Measurements from ENCODE around the gene INTS15.

Gene INTS15

DNA sequence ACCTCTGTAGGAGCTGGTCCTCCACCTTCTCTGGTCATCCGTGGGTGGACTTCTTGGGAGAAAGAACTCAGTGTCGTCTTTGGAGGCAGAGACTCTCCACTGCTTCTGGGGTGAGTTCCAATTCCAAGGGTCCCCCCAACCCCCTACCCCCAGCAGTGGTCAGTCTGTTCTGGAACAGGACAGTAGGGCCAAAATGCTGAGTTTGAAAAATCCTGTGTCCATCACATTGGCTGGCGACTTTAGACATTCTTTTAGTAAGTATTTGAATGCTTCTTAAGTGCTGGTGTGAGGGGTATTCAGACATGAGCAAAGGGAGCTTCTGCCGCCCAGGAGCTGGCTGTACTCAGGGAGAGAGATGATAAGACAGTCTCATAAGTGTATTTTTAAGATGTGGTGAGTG lies 49.2 kb downstream of the INTS15 start:
- in situ Hi-C loops (cut with HindIII; ENCODE audit: low sequenced_read_pairs), result no loop called here

DNA sequence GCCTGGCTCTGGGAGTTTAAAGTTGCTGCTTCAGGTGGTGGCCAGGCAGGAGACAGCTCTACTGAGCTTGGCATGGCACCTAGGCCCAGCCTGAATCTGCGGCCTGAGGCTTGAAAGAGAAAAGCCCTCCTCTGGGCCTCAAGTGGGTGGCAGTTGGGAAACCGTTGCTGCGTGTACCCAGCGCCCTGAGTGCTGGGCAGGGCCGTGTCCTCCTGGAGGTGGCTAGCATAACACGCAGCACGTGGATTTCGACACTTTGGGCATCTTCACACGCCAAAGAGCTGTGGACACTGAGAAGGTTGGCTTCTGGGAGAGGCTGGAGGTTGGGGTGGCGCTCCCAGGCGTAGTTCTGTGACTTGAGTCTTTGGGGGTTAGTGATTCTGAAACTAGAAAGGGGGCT lies 49.8 kb downstream of the INTS15 start:
- in situ Hi-C loops (cut with HindIII; ENCODE audit: low sequenced_read_pairs), result no loop called here

DNA sequence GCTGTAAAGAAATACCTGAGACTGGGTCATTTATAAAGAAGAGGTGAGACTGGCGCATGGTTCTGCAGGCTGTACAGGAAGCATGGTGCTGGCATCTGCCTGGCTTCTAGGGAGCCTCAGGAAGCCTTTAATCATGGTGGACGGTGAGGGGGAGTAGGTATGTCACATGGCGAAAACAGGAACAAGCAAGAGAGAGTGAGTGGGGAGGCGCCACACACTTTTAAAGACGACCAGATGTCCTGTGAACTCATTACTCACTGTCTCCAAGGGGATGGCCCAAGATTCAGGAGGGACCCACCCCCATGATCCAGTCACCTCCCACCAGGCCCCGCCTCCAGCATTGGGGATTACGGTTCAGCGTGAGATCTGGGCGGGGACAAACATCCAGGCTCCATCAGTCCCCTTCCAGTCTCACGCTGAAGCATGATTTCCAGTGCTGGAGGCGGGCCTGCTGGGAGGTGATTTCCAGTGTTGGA lies 50.5 kb downstream of the INTS15 start:
- in situ Hi-C loops (cut with HindIII; ENCODE audit: low sequenced_read_pairs), result no loop called here

DNA sequence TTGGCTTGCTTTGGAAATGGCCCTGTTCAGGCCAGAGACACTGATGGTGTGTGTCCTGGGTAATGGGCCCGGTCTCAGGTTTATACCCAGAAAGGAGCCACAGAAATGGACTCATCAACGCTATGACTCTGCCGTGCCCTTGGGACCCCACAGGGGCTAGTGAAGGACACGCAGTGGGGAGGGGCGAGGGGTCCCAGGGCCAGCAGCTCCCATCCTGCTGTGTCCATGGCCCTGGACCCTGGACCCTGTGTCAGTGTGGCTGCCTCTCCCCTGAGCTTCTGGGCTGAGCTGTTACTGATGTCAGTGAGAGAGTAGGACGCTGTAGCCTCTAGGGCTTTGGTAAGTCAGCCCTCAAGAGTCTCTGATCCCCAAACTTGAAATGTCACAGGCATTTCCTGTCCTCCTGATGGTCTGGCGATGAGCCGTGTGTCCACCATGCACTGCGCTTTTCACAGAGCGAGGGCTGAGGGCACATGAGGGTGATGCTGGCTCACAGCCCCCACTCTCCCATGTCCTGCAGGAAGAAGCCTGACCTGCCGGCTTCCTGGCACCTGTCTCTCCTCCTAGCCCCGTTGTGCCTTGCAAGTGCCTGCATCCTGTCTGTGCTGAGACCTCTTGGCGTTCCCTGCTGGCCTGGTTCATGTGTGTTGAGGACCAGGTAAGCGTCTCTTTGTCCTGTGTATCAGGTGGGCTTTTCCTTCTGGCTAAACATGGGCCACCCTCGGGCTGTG lies 51.6 kb downstream of the INTS15 start:
- in situ Hi-C loops (cut with HindIII; ENCODE audit: low sequenced_read_pairs), result no loop called here

DNA sequence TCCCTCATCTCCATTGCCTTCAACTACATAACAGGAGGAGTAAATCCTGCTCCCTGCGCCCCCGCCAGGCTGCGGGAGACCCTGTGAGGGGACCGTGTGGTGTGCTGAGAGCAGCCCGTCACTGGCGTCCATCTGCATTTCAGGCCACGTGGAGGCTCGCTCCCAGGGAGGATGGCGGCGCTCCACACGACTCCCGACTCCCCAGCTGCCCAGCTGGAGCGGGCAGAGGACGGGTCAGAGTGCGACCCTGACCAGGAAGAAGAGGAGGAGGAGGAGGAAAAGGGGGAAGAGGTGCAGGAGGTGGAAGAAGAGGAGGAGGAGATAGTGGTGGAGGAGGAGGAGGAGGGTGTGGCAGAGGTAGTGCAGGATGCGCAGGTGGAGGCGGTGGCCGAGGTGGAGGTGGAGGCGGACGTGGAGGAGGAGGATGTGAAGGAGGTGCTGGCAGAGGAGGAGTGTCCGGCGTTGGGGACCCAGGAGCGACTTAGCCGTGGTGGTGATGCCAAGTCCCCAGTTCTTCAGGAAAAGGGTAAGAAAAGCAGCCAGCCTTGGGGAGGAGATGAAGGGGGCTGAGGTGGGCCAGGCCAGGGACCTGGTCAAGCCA lies 52.5 kb downstream of the INTS15 start:
- in situ Hi-C loops (cut with HindIII; ENCODE audit: low sequenced_read_pairs), result no loop called here

DNA sequence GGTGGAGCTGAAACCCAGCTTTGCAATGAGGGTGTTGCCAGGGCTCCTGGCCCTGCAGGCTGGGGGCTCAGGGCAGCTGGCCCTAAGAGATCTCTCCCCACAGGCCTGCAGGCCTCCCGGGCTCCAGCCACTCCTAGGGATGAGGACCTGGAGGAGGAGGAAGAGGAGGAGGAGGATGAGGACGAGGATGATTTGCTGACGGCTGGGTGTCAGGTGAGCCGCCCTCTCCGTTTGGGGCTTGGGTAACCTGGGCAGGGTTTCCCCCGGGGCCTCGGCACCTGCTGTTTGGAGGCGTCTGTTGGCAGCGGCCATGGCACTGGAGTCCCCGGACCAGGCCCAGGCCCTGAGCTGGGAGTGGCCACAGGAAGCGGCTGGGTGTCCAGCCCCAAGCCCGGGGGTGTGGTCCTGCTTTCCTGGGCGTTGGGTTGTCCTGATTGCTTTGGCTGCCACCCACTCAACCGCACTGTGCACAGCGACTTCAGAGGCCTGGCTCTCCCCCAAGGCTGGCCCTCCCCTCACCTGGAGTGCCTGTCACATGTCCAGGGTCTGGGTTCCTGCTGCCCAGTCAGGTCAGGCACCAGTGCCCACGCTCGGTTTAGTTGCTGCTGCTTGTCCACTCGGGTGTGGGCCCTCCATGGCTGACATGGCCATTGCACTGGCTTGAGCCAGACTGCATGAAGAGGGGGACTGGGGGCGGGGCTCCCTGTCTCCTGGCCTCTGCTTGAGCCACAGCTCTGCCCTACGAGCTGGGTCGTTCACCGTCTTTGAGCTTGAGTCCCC lies 53.2 kb downstream of the INTS15 start:
- in situ Hi-C loops (cut with HindIII; ENCODE audit: low sequenced_read_pairs), result no loop called here

DNA sequence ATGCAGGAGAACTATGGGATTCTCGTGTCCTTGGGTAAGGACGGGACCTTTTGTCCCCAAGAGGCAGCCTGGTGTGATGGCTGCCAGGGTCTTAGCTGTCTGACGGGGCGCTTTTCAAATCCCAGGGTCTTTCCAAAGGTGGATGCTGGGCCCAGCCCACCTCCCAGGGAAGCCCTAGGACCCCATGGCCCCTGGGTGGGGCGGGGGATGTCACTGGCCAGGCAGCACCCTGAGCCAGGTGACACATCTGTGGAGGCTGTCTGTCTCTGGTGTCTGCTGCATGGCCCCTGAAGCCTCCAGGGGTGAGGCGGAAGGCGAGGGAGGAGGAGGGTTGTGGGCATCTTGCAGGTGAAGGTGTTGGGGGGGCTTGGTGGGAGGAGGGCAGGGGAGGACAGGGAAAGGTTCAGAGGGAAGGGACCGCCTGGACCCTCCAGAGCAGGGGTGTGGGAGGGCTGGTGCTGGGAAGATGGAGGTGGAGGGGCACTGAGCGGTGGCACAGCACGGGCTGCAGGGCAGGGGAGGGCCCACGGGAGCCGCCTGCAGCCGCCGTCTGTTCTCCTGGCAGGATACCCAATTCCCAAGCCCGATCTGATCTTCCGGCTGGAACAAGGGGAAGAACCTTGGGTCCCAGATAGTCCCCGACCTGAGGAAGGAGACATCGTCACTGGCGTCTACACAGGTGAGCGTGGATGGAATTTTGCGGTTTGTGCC lies 54.2 kb downstream of the INTS15 start:
- in situ Hi-C loops (cut with HindIII; ENCODE audit: low sequenced_read_pairs), result no loop called here

DNA sequence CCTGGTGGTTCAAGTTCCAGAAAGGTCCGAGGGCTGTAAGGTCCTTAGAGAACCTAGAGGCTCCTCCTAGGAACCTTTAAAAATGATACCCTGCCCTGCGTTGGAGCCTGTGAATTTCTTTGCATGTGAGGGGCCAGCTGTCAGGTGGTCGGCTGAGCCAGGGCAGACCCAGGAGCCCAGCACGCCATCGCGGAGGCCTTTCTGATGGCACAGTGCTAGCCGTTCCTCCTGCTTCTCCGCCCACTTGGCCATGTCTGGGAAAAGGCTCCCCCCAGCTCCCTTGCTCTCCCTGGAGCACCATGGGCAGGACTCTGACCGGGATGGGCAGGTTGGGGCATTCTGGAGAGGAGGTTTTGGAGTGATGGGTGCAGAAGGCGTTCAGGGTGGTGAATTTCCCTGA lies 54.9 kb downstream of the INTS15 start:
- in situ Hi-C loops (cut with HindIII; ENCODE audit: low sequenced_read_pairs), result no loop called here

DNA sequence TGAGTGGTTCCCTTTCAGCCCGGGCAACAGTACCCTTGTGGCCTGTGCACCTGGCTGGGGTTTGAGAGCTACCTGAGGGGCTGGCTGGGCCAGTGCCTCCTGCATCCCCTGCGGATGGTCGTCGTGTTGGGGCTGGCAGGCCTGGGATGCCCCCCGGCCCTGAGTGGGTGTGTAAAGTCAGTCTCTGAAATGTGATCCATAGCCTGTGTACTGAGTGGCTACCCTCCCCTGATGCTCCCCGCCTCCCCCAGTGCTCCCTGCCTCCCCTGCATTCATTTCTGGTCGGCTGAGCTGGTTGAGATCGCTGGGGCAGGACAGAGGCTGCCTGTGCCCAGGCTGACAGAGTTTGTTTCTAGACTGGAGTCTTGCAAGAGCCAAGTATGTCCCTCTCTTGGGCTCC lies 56.6 kb downstream of the INTS15 start:
- in situ Hi-C loops (cut with HindIII; ENCODE audit: low sequenced_read_pairs), result no loop called here

DNA sequence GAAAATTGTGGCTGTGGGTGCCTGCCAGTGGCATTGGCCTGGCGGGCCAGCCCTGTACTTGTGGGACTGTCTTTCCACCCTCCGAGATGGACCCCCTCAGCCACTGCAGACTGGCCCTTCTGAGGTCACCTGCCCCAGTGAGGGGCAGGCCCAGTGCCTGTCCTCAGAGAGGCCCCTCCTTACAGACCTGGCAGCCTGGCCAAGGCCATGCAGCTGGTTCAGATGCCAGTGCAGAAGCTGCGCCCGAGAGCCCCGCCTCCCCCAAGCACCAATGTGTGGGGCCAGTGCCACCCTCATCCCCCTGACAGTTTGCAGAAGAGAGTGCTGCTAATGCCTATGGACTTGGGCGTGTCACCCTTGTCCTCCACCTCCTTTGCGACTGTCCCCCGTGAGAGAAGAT lies 57.3 kb downstream of the INTS15 start:
- in situ Hi-C loops (cut with HindIII; ENCODE audit: low sequenced_read_pairs), result no loop called here

DNA sequence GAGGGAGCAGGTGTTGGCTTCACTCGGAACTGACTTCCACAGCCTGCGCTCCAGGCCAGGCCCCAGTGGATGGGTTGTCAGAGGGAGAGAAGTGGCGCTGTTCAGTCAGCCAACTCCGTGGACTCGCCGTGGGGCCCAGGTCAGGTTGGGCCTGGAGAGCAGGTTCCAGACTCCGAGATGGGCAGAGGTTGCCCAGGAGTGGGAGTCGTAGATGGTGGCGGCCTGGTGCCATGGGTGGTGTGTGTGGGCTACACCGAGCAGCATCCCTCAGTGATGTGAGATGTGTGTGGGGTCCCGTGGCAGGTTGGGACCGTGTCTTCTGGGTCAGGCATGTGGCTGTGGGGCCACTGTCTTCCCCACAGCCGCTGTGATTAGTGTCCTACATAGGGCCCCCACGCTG lies 57.7 kb downstream of the INTS15 start:
- in situ Hi-C loops (cut with HindIII; ENCODE audit: low sequenced_read_pairs), result no loop called here

DNA sequence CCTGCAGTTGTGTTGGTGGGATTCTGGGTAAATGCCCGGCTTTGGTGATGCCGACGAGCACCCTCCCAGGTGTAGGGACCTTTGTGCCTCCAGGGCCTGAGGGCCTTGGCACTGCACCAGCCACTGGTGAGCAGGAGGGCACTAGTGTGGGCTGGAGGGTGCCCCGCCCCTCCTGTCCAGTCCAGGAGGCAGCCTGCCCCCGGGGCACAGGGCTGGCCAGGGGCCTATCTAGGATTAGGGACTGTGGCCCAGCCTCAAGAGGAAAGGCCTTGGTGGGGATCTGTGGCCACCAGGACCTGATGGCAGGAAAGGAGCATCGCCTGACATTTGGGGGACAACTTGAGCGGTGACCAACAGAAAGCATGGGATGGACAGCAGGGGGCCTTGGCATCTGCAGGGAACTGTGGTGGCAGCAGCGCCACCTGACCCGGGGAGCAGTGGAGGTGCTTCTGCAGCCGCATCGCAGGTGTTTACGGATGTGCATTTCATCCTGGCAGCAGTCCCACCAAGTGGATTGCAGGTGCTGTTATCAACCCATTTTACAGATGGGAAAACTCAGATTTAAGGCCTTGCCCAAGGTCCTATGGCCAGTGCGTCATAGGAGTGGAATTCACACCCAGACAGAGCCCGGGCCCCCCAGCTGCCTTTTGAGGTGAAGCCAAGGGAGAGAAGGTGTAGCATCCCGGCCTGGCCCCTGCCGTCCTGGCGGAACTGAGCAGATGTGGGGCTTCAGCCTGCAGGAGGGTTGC lies 58.4 kb downstream of the INTS15 start:
- in situ Hi-C loops (cut with HindIII; ENCODE audit: low sequenced_read_pairs), result no loop called here

DNA sequence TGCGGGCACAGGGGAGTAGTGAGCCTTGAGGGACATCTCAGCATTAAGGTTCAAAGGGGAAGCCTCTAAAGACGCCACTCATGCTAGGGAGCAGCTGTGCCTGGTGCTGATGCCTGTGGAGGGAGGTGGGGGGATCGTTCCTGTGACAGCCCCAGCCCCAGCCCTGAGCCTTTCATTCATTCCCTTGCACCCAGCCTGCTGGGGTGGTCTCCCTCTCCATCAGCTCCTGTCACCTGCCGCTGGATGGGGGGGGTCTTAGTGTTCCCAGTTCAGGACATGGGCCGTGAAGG lies 58.9 kb downstream of the INTS15 start:
- in situ Hi-C loops (cut with HindIII; ENCODE audit: low sequenced_read_pairs), result no loop called here

DNA sequence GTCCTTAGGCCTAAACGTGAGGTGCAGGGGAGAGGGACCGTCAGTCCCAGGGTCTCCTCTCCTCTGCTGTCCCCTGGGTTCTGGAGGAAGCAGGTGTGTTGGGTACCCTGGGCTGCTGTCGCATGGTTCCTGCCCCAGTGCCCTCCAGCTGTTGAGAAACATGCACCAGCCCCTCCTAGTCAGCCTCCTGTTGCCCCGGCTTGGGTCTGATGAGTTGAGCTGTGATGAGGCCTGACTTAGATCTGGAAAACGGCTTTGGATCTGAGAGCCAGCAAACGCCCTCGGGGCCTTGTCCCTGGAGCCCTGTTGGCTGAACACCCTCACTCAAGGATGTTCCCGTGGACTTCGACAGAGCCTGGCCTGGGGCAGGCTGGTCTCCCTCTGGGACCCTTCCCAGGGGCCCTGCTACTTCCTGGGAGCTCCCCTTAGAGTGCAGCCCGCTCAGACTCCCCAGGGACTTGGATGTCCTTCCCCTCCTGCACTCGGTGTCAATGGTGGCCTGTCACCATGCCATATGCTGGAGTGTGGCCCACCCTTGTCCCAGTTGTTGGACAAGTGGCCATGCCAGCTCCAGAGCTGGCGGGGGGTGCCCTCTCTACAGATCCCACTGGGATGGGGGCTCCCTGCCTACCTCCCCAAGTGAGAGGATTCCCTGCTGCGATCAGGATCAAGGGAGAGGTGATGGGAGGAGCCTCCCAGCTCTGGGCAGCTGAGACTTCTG lies 59.6 kb downstream of the INTS15 start:
- in situ Hi-C loops (cut with HindIII; ENCODE audit: low sequenced_read_pairs), result no loop called here

DNA sequence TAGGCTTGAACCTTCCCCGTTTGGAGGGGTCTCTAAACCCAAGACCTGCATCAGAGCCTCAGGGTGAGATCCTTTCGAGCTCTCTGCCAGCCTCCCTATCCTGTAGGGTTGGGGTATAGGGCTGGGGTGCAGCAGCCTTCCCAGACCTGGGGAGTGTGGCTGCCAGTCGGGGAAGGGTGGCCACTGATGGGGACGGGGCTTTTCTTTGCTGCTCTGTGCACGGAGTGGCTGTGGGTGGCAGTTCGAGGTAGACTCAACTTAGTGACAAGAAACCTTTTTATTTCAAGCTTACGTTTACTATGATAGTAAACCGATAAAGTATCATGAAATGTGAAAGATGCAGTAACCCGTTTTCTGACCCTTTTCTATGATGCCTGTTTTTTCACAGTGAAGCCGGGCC lies 60.3 kb downstream of the INTS15 start:
- in situ Hi-C loops (cut with HindIII; ENCODE audit: low sequenced_read_pairs), result no loop called here

DNA sequence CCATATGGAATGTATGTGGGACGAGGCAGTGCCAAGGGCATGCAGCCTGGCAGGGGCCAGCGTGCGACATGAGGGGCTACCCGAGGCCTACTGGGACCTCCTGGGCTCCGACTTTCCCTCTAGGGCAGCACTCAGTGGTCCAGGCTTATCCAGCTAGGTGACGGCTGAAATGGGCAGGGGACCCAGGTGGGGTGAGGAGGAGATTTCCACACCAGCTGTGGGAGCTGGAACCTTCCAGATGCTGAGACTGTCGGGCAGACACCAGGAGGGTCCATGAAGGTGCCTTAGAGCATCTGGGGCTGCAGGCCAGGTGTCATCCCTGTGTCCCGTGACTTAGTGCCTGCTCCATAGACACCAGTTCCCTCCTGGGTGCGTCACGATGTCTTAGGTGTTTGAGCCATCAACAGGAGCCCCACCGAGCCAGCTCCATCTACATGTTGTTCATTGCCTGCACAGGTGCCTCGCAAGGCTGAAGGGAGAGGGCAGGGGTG lies 60.7 kb downstream of the INTS15 start:
- in situ Hi-C loops (cut with HindIII; ENCODE audit: low sequenced_read_pairs), result no loop called here

DNA sequence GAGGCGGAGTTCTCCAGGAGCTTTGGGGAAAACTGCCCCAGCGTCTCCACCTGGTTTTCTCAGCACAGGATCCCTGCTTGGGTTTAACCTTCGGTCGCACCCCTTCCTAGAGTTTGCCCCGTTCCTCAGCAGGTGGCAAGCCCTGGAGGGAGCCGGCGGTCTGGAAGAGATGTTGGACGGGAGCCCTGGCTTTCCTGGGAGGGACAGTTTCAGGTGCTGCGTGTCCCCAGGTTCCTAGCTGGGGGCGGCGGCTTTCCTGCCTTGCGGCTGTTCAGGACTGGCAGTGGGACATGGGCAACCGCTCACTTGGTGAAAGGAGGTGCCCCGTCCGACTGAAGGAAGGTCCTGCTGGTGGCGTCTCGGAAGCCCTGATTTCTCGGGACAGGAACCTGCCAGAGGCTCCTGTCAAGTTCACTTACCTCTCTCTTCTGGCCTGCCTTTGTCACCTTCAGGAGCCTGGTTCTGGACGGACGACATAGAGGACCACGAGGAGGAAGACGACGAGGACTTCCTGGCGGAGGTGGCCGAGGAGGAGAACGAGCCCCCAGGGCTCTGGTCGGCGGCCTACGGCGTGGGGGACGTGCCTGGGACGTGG lies 62.1 kb downstream of the INTS15 start:
- in situ Hi-C loops (cut with HindIII; ENCODE audit: low sequenced_read_pairs), result no loop called here

DNA sequence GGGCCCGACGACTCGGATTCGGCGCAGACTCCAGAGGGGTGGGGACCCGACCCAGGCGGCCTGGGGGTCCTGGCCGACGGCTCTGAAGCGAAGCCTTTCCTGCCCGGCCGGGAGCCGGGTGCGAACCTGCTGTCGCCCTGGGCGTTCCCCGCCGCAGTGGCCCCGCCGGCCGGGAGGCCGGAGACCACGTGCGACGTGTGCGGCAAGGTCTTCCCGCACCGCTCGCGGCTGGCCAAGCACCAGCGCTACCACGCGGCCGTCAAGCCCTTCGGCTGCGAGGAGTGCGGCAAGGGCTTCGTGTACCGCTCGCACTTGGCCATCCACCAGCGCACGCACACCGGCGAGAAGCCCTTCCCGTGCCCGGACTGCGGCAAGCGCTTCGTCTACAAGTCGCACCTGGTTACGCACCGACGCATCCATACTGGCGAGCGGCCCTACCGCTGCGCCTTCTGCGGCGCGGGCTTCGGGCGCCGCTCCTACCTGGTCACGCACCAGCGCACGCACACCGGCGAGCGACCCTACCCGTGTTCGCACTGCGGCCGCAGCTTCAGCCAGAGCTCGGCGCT lies 62.7 kb downstream of the INTS15 start:
- in situ Hi-C loops (cut with HindIII; ENCODE audit: low sequenced_read_pairs), result no loop called here

All from endothelial cell of hepatic sinusoid (primary cell).